HG02759 (cell line): ENCODE results near the gene PKN3.

Source experiments
- ATAC-seq: cut with Tn5 transposase; IDR thresholded peaks from one replicate; pipeline ENCODE4 v1.9.1; 2021; ENCODE audit warnings: mild to moderate bottlenecking, moderate library complexity; ENCODE audit not compliant: unreplicated experiment

The PKN3 gene

GRCh38 chr9:128735373-128735772 is 33.1 kb downstream of the PKN3 start:
- ATAC-seq: no peak

GRCh38 chr9:128742401-128742800 is 40.1 kb downstream of the PKN3 start:
- no peak for ATAC-seq

GRCh38 chr9:128743421-128743820 is 41.1 kb downstream of the PKN3 start:
- no peak for ATAC-seq

- no peak for ATAC-seq
Measured at GRCh38 chr9:128747241-128747640, 44.9 kb downstream of the PKN3 start.

GRCh38 chr9:128750926-128751595 is 48.8 kb downstream of the PKN3 start:
- no peak for ATAC-seq

GRCh38 chr9:128753627-128754026 is 51.3 kb downstream of the PKN3 start:
- no peak for ATAC-seq

- ATAC-seq: no peak
Measured at GRCh38 chr9:128757602-128758001, 55.3 kb downstream of the PKN3 start.

GRCh38 chr9:128762671-128763449 is 60.6 kb downstream of the PKN3 start:
- ATAC-seq: no peak

GRCh38 chr9:128764361-128764760 is 62.1 kb downstream of the PKN3 start:
- ATAC-seq: no peak

GRCh38 chr9:128765499-128765898 is 63.2 kb downstream of the PKN3 start:
- ATAC-seq: no peak

- ATAC-seq: no peak
Measured at GRCh38 chr9:128768606-128769005, 66.3 kb downstream of the PKN3 start.
